GM12865 (cell line): ENCODE data around the gene POU5F2.

ENCODE experiments used
- DNase-seq: peaks from one replicate; pipeline ENCODE4 v3.0.0; 2010; ENCODE audit warnings: low read depth
- H3K4me3 ChIP-seq: 2 replicates; pipeline ENCODE4 v1.5.1; 2011; ENCODE audit warnings: mild to moderate bottlenecking, low read depth, low read length, control low read depth
- TF ChIP-seq, protein P1 (sequence below): IDR thresholded peaks from 2 replicates; pipeline ENCODE4 v1.5.1; 2011; ENCODE audit warnings: low read length, control low read depth, low read depth, inconsistent platforms; ENCODE audit not compliant: insufficient read depth; ENCODE audit errors: missing control alignments

POU5F2 gene

DNA sequence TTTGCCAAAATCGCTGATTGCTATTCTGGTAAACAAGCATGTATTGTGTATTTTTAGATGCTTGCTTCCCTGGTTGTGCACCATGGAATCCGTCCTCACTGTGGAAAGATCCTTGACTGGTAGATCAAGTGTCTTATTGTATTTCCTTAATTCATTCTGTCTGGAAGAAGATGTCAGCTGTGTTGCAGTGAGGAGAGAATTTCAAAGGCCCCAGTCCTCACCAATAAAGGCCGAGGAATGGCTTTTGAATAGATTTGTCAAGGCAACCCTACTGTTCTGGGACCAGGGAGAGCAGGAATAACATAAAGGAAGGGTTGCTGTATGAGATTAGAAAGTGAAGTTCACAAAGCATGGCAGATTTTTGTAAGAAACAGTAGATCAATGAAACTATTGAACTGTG, 36.2 kb upstream of the POU5F2 start:
- TF ChIP-seq, protein P1, sequence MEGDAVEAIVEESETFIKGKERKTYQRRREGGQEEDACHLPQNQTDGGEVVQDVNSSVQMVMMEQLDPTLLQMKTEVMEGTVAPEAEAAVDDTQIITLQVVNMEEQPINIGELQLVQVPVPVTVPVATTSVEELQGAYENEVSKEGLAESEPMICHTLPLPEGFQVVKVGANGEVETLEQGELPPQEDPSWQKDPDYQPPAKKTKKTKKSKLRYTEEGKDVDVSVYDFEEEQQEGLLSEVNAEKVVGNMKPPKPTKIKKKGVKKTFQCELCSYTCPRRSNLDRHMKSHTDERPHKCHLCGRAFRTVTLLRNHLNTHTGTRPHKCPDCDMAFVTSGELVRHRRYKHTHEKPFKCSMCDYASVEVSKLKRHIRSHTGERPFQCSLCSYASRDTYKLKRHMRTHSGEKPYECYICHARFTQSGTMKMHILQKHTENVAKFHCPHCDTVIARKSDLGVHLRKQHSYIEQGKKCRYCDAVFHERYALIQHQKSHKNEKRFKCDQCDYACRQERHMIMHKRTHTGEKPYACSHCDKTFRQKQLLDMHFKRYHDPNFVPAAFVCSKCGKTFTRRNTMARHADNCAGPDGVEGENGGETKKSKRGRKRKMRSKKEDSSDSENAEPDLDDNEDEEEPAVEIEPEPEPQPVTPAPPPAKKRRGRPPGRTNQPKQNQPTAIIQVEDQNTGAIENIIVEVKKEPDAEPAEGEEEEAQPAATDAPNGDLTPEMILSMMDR, result no peak
- DNase-seq, result no peak
- no peak overlapping the region for H3K4me3 ChIP-seq

DNA sequence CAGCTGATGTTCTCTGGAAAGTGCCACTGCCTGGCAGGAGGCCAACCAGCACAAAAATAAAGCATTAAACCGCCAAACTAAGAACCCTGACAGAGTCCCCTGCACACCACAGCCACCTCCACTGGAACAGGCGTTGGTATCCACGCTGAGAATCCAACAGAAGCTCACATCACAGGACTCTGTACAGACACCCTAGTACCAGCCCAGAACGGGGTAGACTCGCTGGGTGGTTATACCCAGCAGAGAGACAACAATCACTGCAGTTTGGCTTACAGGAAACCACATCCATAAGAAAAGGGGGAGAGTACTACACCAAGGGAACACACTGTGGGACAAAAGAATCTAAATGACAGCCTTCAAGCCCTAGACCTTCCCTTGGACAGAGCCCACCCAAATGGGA, 15.0 kb upstream of the POU5F2 start:
- no peak for DNase-seq
- no peak overlapping the region for H3K4me3 ChIP-seq
- TF ChIP-seq, protein P1, result no peak

DNA sequence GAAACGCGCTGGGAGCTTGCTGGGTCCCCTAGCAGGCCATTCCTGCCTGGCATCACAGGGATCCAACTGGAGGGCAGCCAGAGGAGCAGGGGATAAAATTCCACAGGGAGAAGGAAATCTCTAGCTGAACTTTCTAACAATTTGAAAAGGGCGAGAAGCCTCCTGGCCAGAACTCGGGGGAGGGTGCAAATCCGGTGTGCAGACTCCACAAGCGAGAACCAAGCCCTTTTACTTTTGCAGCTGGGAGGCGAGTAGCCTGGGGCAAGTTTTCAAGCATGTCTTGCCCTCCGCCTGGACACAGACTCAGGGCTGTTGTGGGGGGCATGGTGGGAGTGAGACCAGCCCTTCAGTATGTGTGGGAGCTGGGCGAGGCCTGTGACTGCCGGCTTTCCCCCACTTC, 14.3 kb upstream of the POU5F2 start:
- no peak overlapping the region for H3K4me3 ChIP-seq
- TF ChIP-seq, protein P1, result no peak
- DNase-seq, result no peak

DNA sequence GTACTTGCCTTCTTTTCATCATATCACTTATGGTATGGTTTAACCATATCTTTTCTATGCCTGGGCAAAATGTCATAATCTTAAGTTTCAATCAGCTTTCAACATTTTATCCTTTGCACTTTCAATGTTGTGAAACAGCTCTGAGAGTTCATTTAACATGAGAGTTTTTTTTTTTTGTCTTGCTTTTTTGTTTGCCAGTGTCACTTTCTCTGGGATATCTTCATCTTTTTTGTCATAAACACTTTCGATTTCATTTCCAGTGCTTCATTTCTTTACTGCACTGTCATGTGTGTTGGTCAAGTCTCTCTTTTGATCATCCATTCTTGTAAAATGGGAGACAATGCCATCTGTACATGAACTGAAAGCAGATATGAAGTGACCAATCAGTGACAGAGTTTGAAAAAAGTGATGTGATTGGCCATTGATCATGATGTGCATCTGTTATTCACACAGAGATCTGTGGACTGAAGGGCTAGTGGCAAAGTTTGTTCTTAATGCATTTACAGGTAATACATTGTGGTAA, 7.5 kb upstream of the POU5F2 start:
- DNase-seq, result peak; percentile 24
- no peak overlapping the region for H3K4me3 ChIP-seq
- TF ChIP-seq, protein P1, result no peak

DNA sequence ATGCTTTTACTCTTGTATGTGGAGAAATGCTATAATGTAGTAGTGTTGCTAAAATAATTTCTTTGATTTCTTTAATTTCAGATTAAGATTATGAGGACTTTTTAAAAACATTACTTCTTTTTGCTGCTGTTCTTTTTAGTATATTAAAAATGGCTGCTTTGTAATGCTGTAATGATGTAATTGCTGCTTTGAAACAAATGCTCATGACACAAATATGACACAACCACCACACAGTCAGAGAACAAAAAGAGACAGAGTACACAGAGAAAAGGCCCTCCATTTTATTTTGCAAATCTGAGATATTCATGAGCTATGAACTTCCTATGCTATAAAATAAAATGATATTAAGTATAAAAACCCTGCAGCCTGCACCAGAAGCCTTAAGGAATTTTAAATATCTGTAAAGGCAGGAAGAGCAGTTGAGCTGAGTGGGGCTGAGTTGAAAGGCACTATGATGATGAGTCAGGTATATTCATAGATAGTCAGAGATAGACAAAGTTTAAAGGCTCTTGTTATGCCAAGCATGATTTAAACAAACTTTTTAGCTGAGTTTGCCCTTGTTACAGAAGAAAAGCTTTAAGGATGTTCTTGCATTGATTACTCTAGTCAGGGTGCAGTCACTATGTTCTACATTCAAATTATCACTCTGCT, 5.1 kb upstream of the POU5F2 start:
- TF ChIP-seq, protein P1, result no peak
- H3K4me3 ChIP-seq, result no peak overlapping the region
- no peak for DNase-seq

DNA sequence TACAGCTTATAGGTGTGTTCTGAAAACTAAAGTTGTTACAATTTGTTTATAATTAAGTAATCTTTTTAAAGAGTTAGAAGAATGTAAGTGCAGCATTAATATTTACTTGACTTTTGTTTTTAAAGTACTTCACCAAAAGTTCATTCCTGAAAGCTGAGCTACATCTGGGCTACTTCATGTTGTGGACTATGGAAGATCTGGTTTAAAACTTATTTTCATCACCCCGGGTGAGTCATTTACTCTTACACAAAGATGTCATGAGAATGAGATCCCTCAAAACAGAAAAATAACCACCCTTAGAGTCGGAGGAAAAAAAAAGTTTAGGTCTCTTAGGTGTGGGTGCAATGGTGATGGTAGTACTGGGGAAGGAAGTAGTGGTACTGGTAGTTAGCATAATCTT, 5.1 kb downstream of the POU5F2 start:
- no peak overlapping the region for H3K4me3 ChIP-seq
- no peak for DNase-seq
- TF ChIP-seq, protein P1, result no peak

DNA sequence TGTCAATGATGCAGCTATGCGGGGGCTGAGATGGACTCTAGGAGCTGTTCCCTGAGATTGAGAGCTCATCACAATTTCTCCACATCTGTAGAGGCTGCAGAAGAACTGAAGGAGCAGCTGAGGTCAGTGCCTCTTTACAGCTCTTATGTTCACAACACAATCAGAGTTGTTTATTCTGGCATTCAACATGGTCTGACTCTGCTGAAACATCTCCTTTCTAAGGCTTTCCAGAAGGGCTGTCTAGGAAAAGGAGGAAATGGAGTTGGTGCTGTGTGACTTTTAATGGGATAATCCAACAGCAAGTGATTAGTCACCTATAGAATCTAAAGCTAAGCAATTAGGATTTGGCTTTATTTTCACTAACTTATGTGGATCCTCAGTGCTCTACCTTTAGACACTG, 6.0 kb downstream of the POU5F2 start:
- DNase-seq, result no peak
- TF ChIP-seq, protein P1, result no peak
- H3K4me3 ChIP-seq, result no peak overlapping the region
